CD14-positive monocyte (primary cell): ENCODE results near the gene SYTL5. TPM values are rescaled to one million over a fixed set of nuclear protein-coding genes. Genes with fewer than 3 reads are reported as not detected.

Experiments
- DNase-seq, 3 donors: peaks; one replicate each; pipeline ENCODE4 v3.0.0-alpha.2; 2011 to 2022
- H2AFZ ChIP-seq: 2 replicates; pipeline ENCODE4 v1.6.0; 2012; ENCODE audit warnings: mild to moderate bottlenecking, low read depth, low read length, inconsistent platforms; ENCODE audit not compliant: insufficient read depth, poor library complexity, severe bottlenecking
- H3K27ac ChIP-seq, 2 donors: 1 replicate in 1 of 2; 2 replicates in 1 of 2; pipeline ENCODE4 v1.5.1; 2012 to 2013; ENCODE audit warnings: low read length in 2 of 2, control low read depth in 1 of 2, inconsistent platforms in 1 of 2, low read depth in 1 of 2, mild to moderate bottlenecking in 1 of 2
- H3K27me3 ChIP-seq, 2 donors: one replicate each; pipeline versions ENCODE4 v1.6.0 to v1.6.1; 2011 to 2013; ENCODE audit warnings: low read length in 2 of 2; ENCODE audit not compliant: control insufficient read depth in 2 of 2, insufficient read depth in 2 of 2
- H3K36me3 ChIP-seq, 2 donors: replicated peaks in 1 of 2; 1 replicate in 1 of 2; 2 replicates in 1 of 2; pipeline versions ENCODE4 v1.5.1 to v1.6.1; 2012 to 2013; ENCODE audit warnings: low read length in 2 of 2, control low read depth in 1 of 2, inconsistent platforms in 1 of 2, mild to moderate bottlenecking in 1 of 2; ENCODE audit not compliant: insufficient read depth in 2 of 2, control insufficient read depth in 1 of 2
- H3K4me1 ChIP-seq, 2 donors: 1 replicate in 1 of 2; 2 replicates in 1 of 2; pipeline versions ENCODE4 v1.5.1 to v1.6.1; 2012 to 2013; ENCODE audit warnings: low read length in 2 of 2, control low read depth in 1 of 2, inconsistent platforms in 1 of 2, mild to moderate bottlenecking in 1 of 2, moderate library complexity in 1 of 2; ENCODE audit not compliant: insufficient read depth in 2 of 2, control insufficient read depth in 1 of 2
- H3K4me2 ChIP-seq: replicated peaks from 2 replicates; pipeline ENCODE3; 2012; ENCODE audit warnings: low read length, moderate library complexity, mild to moderate bottlenecking; ENCODE audit not compliant: poor library complexity, severe bottlenecking; ENCODE audit errors: extremely low read depth
- H3K4me3 ChIP-seq, 3 experiments: fragments of 200-600 bp in 1 of 3; sonication (generic) in 1 of 3; replicated peaks in 1 of 3; 1 replicate in 2 of 3; 2 replicates in 1 of 3; pipeline ENCODE4 v1.5.1; 2011 to 2013; ENCODE audit warnings: low read length in 3 of 3, mild to moderate bottlenecking in 3 of 3, control low read depth in 2 of 3, low read depth in 2 of 3, inconsistent platforms in 1 of 3, moderate library complexity in 1 of 3
- H3K79me2 ChIP-seq: 2 replicates; pipeline ENCODE4 v1.6.0; 2012; ENCODE audit warnings: mild to moderate bottlenecking, control low read depth, inconsistent platforms, low read length, moderate library complexity; ENCODE audit not compliant: insufficient read depth
- H3K9ac ChIP-seq: 2 replicates; pipeline ENCODE4 v1.6.0; 2017; ENCODE audit warnings: low read length, mild to moderate bottlenecking; ENCODE audit not compliant: insufficient read depth, poor library complexity, severe bottlenecking
- H3K9me3 ChIP-seq, 2 donors: replicated peaks in 1 of 2; 1 replicate in 1 of 2; 2 replicates in 1 of 2; pipeline versions ENCODE4 v1.5.1 to v1.6.1; 2012 to 2013; ENCODE audit warnings: low read length in 2 of 2, control low read depth in 1 of 2; ENCODE audit not compliant: control insufficient read depth in 1 of 2, insufficient read depth in 1 of 2
- H4K20me1 ChIP-seq: 2 replicates; pipeline ENCODE4 v1.6.0; 2012; ENCODE audit warnings: mild to moderate bottlenecking, low read length, control low read depth, moderate library complexity; ENCODE audit not compliant: insufficient read depth
- H3K27ac Mint-ChIP-seq, 7 donors: one replicate each; pipeline ENCODE4 v1.8.0; 2020; ENCODE audit warnings: mild to moderate bottlenecking in 7 of 7, mixed read lengths in 7 of 7, moderate library complexity in 6 of 7, inconsistent platforms in 2 of 7
- H3K27me3 Mint-ChIP-seq, 3 donors: one replicate each; pipeline ENCODE4 v1.8.0; 2021 to 2022; ENCODE audit warnings: low read depth in 3 of 3, mild to moderate bottlenecking in 3 of 3, mixed read lengths in 3 of 3, moderate library complexity in 3 of 3, inconsistent platforms in 1 of 3
- H3K36me3 Mint-ChIP-seq, 2 donors: one replicate each; pipeline ENCODE4 v1.8.0; 2020; ENCODE audit warnings: mixed read lengths in 2 of 2, inconsistent platforms in 1 of 2, mild to moderate bottlenecking in 1 of 2
- H3K4me1 Mint-ChIP-seq: one replicate; pipeline ENCODE4 v1.8.0; 2020; ENCODE audit warnings: mild to moderate bottlenecking, mixed read lengths
- H3K4me3 Mint-ChIP-seq, 2 donors: one replicate each; pipeline ENCODE4 v1.8.0; 2020; ENCODE audit warnings: mild to moderate bottlenecking in 2 of 2, mixed read lengths in 2 of 2, moderate library complexity in 1 of 2
- H3K9me3 Mint-ChIP-seq, 7 donors: one replicate each; pipeline ENCODE4 v1.8.0; 2020 to 2022; ENCODE audit warnings: mixed read lengths in 7 of 7, mild to moderate bottlenecking in 6 of 7, moderate library complexity in 6 of 7, inconsistent platforms in 2 of 7
- WGBS: methylation state at CpG from one replicate; pipeline ENCODE4 v1.1.5; 2013; ENCODE audit warnings: missing lambda C conversion rate; ENCODE audit not compliant: insufficient coverage; 5-methylcytosine and 5-hydroxymethylcytosine counted together
- intact Hi-C, 2 donors: fragments of 100-400 bp; cut with micrococcal nuclease; formaldehyde crosslinking; loops; one replicate each; pipeline versions ENCODE4 v1.15.0 to v1.15.1; 2023
- polyA plus RNA-seq, 3 donors: library from polyadenylated mRNA; depleted of rRNA in 1 of 3; unstranded in 2 of 3; stranded (reverse) in 1 of 3; fragments of 300-500 nt in 2 of 3; fragments of >200 nt in 1 of 3; fragmentation: Illumina TruSeq in 2 of 3; gene quantifications; 1 replicate in 2 of 3; 2 replicates in 1 of 3; pipeline ENCODE4 v1.2.3, GENCODE V29; 2012 to 2021
- TF ChIP-seq, protein P1 (sequence below): fragments of 200-600 bp; IDR thresholded peaks from one replicate; pipeline ENCODE4 v1.8.0; 2022; ENCODE audit warnings: antibody characterized with exemption, mild to moderate bottlenecking

SYTL5 gene
- polyA plus RNA-seq, 3 donors = not detected

DNA sequence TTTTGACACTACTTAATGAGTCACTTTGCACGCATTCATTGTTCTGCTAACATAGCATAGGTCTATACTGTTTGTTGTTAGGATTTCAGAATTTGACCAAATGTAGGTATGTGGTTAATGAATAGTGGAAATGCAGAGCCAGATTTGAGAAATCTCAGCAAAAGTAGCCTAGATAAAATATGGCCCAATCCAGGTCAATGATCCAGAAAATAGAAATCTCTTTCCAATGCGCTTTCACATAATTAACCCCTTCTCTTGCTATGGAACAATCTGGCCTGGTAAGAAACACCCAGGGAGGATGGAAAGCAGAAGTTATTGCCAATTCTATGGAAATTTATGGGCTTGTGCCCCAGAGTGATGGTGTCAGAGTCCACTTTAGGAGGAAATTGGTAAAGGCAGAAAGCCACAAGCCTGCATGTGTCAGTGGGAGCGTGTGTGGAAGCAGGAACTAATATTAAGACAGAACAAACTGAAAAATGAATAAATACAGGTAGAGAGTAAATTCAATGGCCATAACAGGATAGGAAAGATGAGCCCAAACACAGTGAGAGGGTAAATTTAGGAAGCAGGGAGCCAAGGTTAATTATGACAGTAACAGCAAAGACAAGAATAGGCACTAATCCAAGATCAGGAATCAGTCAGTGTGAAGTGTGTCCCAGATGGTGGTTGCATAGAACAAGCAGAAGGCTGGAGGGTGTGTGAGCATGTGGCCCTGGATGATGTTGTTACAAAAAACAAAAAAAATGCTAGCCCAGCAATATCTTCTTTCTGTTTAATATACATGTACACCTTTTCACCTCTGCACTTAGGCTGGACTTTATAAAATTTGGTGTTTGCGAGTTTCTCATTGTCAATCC, 102.9 kb downstream of the SYTL5 start:
- H3K36me3 Mint-ChIP-seq = no peaks in the 10 kb centered on the region
- no peak overlapping the region for H3K4me3 Mint-ChIP-seq
- no peak for DNase-seq
- H3K9me3 Mint-ChIP-seq = peaks cover 0 to 2% (median 0%) of the 10 kb centered on the region in 7 donors
- Histone ChIP-seq H3K79me2 (no peaks in the 10 kb centered on the region), H2AFZ (no peak overlapping the region), H3K27ac (no peak overlapping the region), H3K4me3 (no peak overlapping the region), H3K9ac (no peak overlapping the region), H3K27me3 (no peaks in the 10 kb centered on the region), H4K20me1 (no peaks in the 10 kb centered on the region), H3K9me3 (no peaks in the 10 kb centered on the region), H3K36me3 (no peaks in the 10 kb centered on the region), H3K4me2 (no peak overlapping the region), H3K4me1 (peaks cover 0 to 6% of the 10 kb centered on the region in 2 donors)
- no peaks in the 10 kb centered on the region for H3K27me3 Mint-ChIP-seq
- intact Hi-C loops = no loop called here
- WGBS = no CpG with 5 or more reads among the region's 4 CpGs
- peaks cover 12% of the 10 kb centered on the region for H3K4me1 Mint-ChIP-seq
- H3K27ac Mint-ChIP-seq = peak overlapping the region in 1 of 7 donors; percentile 40
- TF ChIP-seq, protein P1, sequence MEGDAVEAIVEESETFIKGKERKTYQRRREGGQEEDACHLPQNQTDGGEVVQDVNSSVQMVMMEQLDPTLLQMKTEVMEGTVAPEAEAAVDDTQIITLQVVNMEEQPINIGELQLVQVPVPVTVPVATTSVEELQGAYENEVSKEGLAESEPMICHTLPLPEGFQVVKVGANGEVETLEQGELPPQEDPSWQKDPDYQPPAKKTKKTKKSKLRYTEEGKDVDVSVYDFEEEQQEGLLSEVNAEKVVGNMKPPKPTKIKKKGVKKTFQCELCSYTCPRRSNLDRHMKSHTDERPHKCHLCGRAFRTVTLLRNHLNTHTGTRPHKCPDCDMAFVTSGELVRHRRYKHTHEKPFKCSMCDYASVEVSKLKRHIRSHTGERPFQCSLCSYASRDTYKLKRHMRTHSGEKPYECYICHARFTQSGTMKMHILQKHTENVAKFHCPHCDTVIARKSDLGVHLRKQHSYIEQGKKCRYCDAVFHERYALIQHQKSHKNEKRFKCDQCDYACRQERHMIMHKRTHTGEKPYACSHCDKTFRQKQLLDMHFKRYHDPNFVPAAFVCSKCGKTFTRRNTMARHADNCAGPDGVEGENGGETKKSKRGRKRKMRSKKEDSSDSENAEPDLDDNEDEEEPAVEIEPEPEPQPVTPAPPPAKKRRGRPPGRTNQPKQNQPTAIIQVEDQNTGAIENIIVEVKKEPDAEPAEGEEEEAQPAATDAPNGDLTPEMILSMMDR = no peak

DNA sequence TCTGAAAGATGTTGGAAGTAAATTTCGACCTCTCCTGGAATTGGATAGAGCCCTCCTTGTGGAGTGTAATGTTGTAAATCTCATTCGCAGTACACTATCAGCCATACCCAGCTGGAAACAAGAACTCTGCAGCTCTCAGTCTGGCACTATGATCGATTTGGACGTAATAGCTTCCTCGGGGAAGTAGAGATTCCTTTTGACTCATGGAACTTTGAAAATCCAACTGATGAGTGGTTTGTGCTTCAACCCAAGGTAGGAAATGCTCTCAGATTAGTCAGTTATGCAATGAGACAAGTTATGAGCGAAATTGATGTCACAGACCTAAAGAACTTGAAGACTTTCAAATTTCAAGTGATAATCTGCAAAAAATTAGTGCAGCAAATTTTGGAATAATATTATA, 103.9 kb downstream of the SYTL5 start:
- no peak overlapping the region for H2AFZ ChIP-seq
- no peaks in the 10 kb centered on the region for H4K20me1 ChIP-seq
- no peaks in the 10 kb centered on the region for H3K9me3 ChIP-seq
- H3K4me1 ChIP-seq = no peaks in the 10 kb centered on the region
- TF ChIP-seq, protein P1 = no peak
- H3K9ac ChIP-seq = no peak overlapping the region
- DNase-seq = no peak
- H3K27ac ChIP-seq = no peak overlapping the region
- no peaks in the 10 kb centered on the region for H3K36me3 ChIP-seq
- no peaks in the 10 kb centered on the region for H3K27me3 ChIP-seq
- Mint-ChIP-seq H3K27me3 (no peaks in the 10 kb centered on the region), H3K4me3 (no peak overlapping the region), H3K4me1 (peaks cover 5% of the 10 kb centered on the region), H3K9me3 (peaks cover 0 to 5% (median 0%) of the 10 kb centered on the region in 7 donors), H3K27ac (no peak overlapping the region), H3K36me3 (no peaks in the 10 kb centered on the region)
- H3K4me2 ChIP-seq = no peak overlapping the region
- no peak overlapping the region for H3K4me3 ChIP-seq
- intact Hi-C loops = no loop called here
- WGBS = 20% methylated on average over 2 of the region's 6 CpGs
- H3K79me2 ChIP-seq = no peaks in the 10 kb centered on the region
